GM18870 (cell line): Measurements from ENCODE around the gene OMP.
"Not testable (repeated sequence)": the region's sequence is repeated elsewhere in the genome, so short reads cannot be mapped to it uniquely, and the experiment has no call there.

ENCODE experiments used
- ATAC-seq: cut with Tn5 transposase; IDR thresholded peaks from one replicate; pipeline ENCODE4 v1.9.1; 2021; ENCODE audit warnings: moderate library complexity; ENCODE audit not compliant: unreplicated experiment

Gene OMP

GRCh38 chr11:77085652-77086051 lies 17.0 kb upstream of the OMP start:
- no peak for ATAC-seq

- no peak for ATAC-seq
These were observed 15.8 kb upstream of the OMP start for GRCh38 chr11:77086521-77087472.

- no peak for ATAC-seq
These were observed 14.9 kb upstream of the OMP start for GRCh38 chr11:77087723-77088225.

- ATAC-seq: no peak
These were observed 14.2 kb upstream of the OMP start for GRCh38 chr11:77088236-77089003.

- ATAC-seq: no peak
These were observed 13.6 kb upstream of the OMP start for GRCh38 chr11:77089004-77089545.

GRCh38 chr11:77090046-77090372 lies 12.6 kb upstream of the OMP start:
- no peak for ATAC-seq

GRCh38 chr11:77090373-77091111 lies 12.1 kb upstream of the OMP start:
- no peak for ATAC-seq

- ATAC-seq: peak; percentile 78
These were observed 11.3 kb upstream of the OMP start for GRCh38 chr11:77091146-77091940.

- ATAC-seq: no peak
These were observed 10.3 kb upstream of the OMP start for GRCh38 chr11:77092382-77092781.

GRCh38 chr11:77093056-77093891 lies 9.4 kb upstream of the OMP start:
- ATAC-seq: no peak

- ATAC-seq: no peak
These were observed 8.4 kb upstream of the OMP start for GRCh38 chr11:77093987-77094840.

- no peak for ATAC-seq
These were observed 7.7 kb upstream of the OMP start for GRCh38 chr11:77094841-77095365.

GRCh38 chr11:77095551-77096490 lies 6.8 kb upstream of the OMP start:
- no peak for ATAC-seq

- no peak for ATAC-seq
These were observed 6.0 kb upstream of the OMP start for GRCh38 chr11:77096591-77097019.

- not testable (repeated sequence) for ATAC-seq
These were observed 5.5 kb upstream of the OMP start for GRCh38 chr11:77097180-77097579.

- ATAC-seq: no peak
These were observed 2.2 kb upstream of the OMP start for GRCh38 chr11:77100166-77101042.
